ENCODE measurements around the gene SLC35E1. TPM values are rescaled to one million over a fixed set of nuclear protein-coding genes. Genes with fewer than 3 reads are reported as not detected.
A peak's percentile ranks its signal among the peaks of the same experiment; 100 is the strongest.

Gene SLC35E1
- total and polyA plus RNA-seq, 2 of the 4 experiments (the other 2 are of a cell fraction), result 22.6 to 38.0 TPM

- peak overlapping the region; percentile 83 for H3K4ac ChIP-seq (ENCODE audit: low read depth, low read length)
- peak overlapping the region; percentile 47; the same call in 1 of the 2 replicates for H3K56ac ChIP-seq (ENCODE audit: extremely low read depth, insufficient read depth, low read length)
- no peak overlapping the region for H2BK20ac ChIP-seq (ENCODE audit: low read depth, low read length)
- H4K91ac ChIP-seq (ENCODE audit: insufficient read depth, low read depth, low read length), result peak overlapping the region; percentile 32; the same call in 1 of the 2 replicates
- peak overlapping the region; percentile 59 for H3K9ac ChIP-seq (ENCODE audit: low read depth, low read length)
- ChIA-PET POLR2A (ENCODE audit: unreplicated experiment) (no interaction called here), CTCF (no interaction called here)
- H3K79me1 ChIP-seq (ENCODE audit: low read depth in 1 of 2, low read length in 2 of 2), result peaks cover 38 to 94% of the 10 kb centered on the region in 2 experiments
- DNase-seq, result peak; percentile 36
- no peak overlapping the region; the same call in none of the 2 replicates for H4K5ac ChIP-seq (ENCODE audit: low read depth, low read length)
- peak overlapping the region; percentile 92 for H3K23ac ChIP-seq (ENCODE audit: low read depth, low read length)
- H3K9me1 ChIP-seq (ENCODE audit: insufficient read depth, low read length), result peaks cover 23% of the 10 kb centered on the region
- no peak for ATAC-seq (ENCODE audit: low read depth)
- peak overlapping the region; percentile 99 for H2AK9ac ChIP-seq (replicated peaks; ENCODE audit: low read depth, low read length, poor library complexity)
- TF ChIP-seq SMC3 (IDR thresholded peaks at IDR 0.05; ENCODE audit: low read depth, low read length), result no peak
- no peak for TF ChIP-seq USF2 (IDR thresholded peaks at IDR 0.05; ENCODE audit: low read depth, low read length)
- TF ChIP-seq MAFK (IDR thresholded peaks at IDR 0.05; ENCODE audit: low read depth, low read length), result no peak
- no peak for TF ChIP-seq RFX5 (IDR thresholded peaks at IDR 0.05; ENCODE audit: low read depth, low read length)
- no peak for TF ChIP-seq FOS (IDR thresholded peaks at IDR 0.05; ENCODE audit: low read depth, low read length)
- TF ChIP-seq, protein P1, sequence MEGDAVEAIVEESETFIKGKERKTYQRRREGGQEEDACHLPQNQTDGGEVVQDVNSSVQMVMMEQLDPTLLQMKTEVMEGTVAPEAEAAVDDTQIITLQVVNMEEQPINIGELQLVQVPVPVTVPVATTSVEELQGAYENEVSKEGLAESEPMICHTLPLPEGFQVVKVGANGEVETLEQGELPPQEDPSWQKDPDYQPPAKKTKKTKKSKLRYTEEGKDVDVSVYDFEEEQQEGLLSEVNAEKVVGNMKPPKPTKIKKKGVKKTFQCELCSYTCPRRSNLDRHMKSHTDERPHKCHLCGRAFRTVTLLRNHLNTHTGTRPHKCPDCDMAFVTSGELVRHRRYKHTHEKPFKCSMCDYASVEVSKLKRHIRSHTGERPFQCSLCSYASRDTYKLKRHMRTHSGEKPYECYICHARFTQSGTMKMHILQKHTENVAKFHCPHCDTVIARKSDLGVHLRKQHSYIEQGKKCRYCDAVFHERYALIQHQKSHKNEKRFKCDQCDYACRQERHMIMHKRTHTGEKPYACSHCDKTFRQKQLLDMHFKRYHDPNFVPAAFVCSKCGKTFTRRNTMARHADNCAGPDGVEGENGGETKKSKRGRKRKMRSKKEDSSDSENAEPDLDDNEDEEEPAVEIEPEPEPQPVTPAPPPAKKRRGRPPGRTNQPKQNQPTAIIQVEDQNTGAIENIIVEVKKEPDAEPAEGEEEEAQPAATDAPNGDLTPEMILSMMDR (conservative IDR thresholded peaks at IDR 0.05; ENCODE audit: low read depth, low read length), result no peak
- TF ChIP-seq CEBPB (IDR thresholded peaks at IDR 0.05; ENCODE audit: low read depth, low read length), result no peak
- TF ChIP-seq MAZ (IDR thresholded peaks at IDR 0.05; ENCODE audit: borderline replicate concordance, low read depth, low read length), result no peak
- TF ChIP-seq NFE2L2 (IDR thresholded peaks at IDR 0.05; ENCODE audit: low read depth, low read length), result no peak
- no peak for TF ChIP-seq RAD21 (IDR thresholded peaks at IDR 0.05; ENCODE audit: low read length)
- TF ChIP-seq, protein P2, sequence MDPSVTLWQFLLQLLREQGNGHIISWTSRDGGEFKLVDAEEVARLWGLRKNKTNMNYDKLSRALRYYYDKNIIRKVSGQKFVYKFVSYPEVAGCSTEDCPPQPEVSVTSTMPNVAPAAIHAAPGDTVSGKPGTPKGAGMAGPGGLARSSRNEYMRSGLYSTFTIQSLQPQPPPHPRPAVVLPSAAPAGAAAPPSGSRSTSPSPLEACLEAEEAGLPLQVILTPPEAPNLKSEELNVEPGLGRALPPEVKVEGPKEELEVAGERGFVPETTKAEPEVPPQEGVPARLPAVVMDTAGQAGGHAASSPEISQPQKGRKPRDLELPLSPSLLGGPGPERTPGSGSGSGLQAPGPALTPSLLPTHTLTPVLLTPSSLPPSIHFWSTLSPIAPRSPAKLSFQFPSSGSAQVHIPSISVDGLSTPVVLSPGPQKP (IDR thresholded peaks at IDR 0.05; ENCODE audit: borderline replicate concordance, low read depth, low read length), result no peak
- TF ChIP-seq CHD1 (IDR thresholded peaks at IDR 0.05; ENCODE audit: low read depth, low read length), result no peak
- TF ChIP-seq BHLHE40 (IDR thresholded peaks at IDR 0.05; ENCODE audit: low read depth, low read length), result no peak
- TF ChIP-seq POLR2A (IDR thresholded peaks at IDR 0.05; ENCODE audit: low read depth, low read length), result no peak
- no peaks in the 10 kb centered on the region for H3K27me3 ChIP-seq (ENCODE audit: control insufficient read depth, insufficient read depth, low read length)
- peak overlapping the region; percentile 5 to 74; a peak in 3 of 4 replicates for H4K8ac ChIP-seq (ENCODE audit: low read depth in 2 of 2, low read length in 2 of 2)
- H3K4me3 ChIP-seq (ENCODE audit: insufficient read depth, low read depth, low read length), result peak overlapping the region; percentile 78
- H2BK15ac ChIP-seq (ENCODE audit: low read depth, low read length), result no peak overlapping the region
- H3K4me2 ChIP-seq (ENCODE audit: low read depth, low read length), result peak overlapping the region; percentile 94
- intact Hi-C loops (cut with micrococcal nuclease), result loop anchor here (5.0 kb wide), 1 partner anchor 56 kb away; the partner anchor contains the start of gene MED26
- H3K36me3 ChIP-seq (ENCODE audit: control insufficient read depth, insufficient read depth, low read length), result peaks cover 33% of the 10 kb centered on the region
- dilution Hi-C loops (cut with HindIII; ENCODE audit: low sequenced_read_pairs, unreplicated experiment), result no loop called here
- H2AFZ ChIP-seq (replicated peaks; ENCODE audit: low read length, poor library complexity), result peak overlapping the region; percentile 98
- H3K14ac ChIP-seq (replicated peaks; ENCODE audit: low read depth, low read length), result peak overlapping the region; percentile 72
- 44% methylated on average over 3 of the region's 6 CpGs; no CpG with 5 or more reads in 1 of the 2 experiments for WGBS, 2 experiments (ENCODE audit: extremely low coverage in 2 of 2, insufficient read length in 1 of 2)
- H2BK120ac ChIP-seq (ENCODE audit: low read depth, low read length), result no peak overlapping the region
- H3K27ac ChIP-seq (ENCODE audit: insufficient read depth, low read length), result peak overlapping the region; percentile 35
- BruUV-seq (replicated peaks), result no TSS peak
- H4K20me1 ChIP-seq (ENCODE audit: insufficient read depth, low read length), result peaks cover 33% of the 10 kb centered on the region
- in situ Hi-C loops (cut with MboI; ENCODE audit: low sequenced_read_pairs), result no loop called here
- H2BK5ac ChIP-seq (ENCODE audit: low read depth, low read length, poor library complexity, severe bottlenecking), result no peak overlapping the region
- peaks cover 13% of the 10 kb centered on the region for H3K4me1 ChIP-seq (ENCODE audit: control insufficient read depth, insufficient read depth, low read length)
- no peak overlapping the region for H3K18ac ChIP-seq (ENCODE audit: low read depth, low read length)
- H3K9me3 ChIP-seq (ENCODE audit: control insufficient read depth, insufficient read depth, low read length), result no peaks in the 10 kb centered on the region
- peak overlapping the region; percentile 76; the same call in 1 of the 2 replicates for H2AK5ac ChIP-seq (ENCODE audit: low read depth, low read length)
Observed at GRCh38 chr19:16571283-16571682, 932 bp downstream of the SLC35E1 start.

All from IMR-90 (cell line).